ENCODE measurements around the gene CCT8.

Gene CCT8

GRCh38 chr21:29073222-29074006, at the start of gene CCT8:
TSS of gene CCT8 (minus strand) at chr21:29073648. CDS start at chr21:29073590, 58 bp downstream.
- peak; percentile 99 for DNase-seq (ENCODE audit: low spot score)

GRCh38 chr21:29121759-29122158, 48.3 kb upstream of the CCT8 start:
- DNase-seq (ENCODE audit: low spot score): no peak

GRCh38 chr21:29117372-29117955, 44.0 kb upstream of the CCT8 start:
- no peak for DNase-seq (ENCODE audit: low spot score)

- DNase-seq (ENCODE audit: low spot score): no peak
These were observed 42.5 kb upstream of the CCT8 start for GRCh38 chr21:29115899-29116298.

- no peak for DNase-seq (ENCODE audit: low spot score)
These were observed 41.5 kb upstream of the CCT8 start for GRCh38 chr21:29114765-29115500.

GRCh38 chr21:29105218-29105617, 31.8 kb upstream of the CCT8 start:
- DNase-seq (ENCODE audit: low spot score): no peak

- DNase-seq (ENCODE audit: low spot score): no peak
These were observed 30.8 kb upstream of the CCT8 start for GRCh38 chr21:29104239-29104708.

- no peak for DNase-seq (ENCODE audit: low spot score)
These were observed 29.4 kb upstream of the CCT8 start for GRCh38 chr21:29102791-29103257.

- DNase-seq (ENCODE audit: low spot score): no peak
These were observed 24.7 kb upstream of the CCT8 start for GRCh38 chr21:29098156-29098555.

GRCh38 chr21:29096218-29097015, 23.0 kb upstream of the CCT8 start:
- DNase-seq (ENCODE audit: low spot score): no peak

- no peak for DNase-seq (ENCODE audit: low spot score)
These were observed 18.9 kb upstream of the CCT8 start for GRCh38 chr21:29092102-29092959.

GRCh38 chr21:29091033-29091432, 17.6 kb upstream of the CCT8 start:
- no peak for DNase-seq (ENCODE audit: low spot score)

GRCh38 chr21:29085106-29085752, 11.8 kb upstream of the CCT8 start:
- DNase-seq (ENCODE audit: low spot score): no peak

- no peak for DNase-seq (ENCODE audit: low spot score)
These were observed 10.9 kb upstream of the CCT8 start for GRCh38 chr21:29084372-29084771.

GRCh38 chr21:29083306-29083705, 9.9 kb upstream of the CCT8 start:
- DNase-seq (ENCODE audit: low spot score): no peak

GRCh38 chr21:29082046-29082815, 8.8 kb upstream of the CCT8 start:
- no peak for DNase-seq (ENCODE audit: low spot score)

GRCh38 chr21:29080454-29080941, 7.0 kb upstream of the CCT8 start:
- DNase-seq (ENCODE audit: low spot score): no peak

- no peak for DNase-seq (ENCODE audit: low spot score)
These were observed 5.7 kb upstream of the CCT8 start for GRCh38 chr21:29078869-29079767.

All from left forelimb (tissue), 1 donor.